Epithelial cell of proximal tubule (primary cell): Measurements from ENCODE around the gene WDR33. TPM values are rescaled to one million over a fixed set of nuclear protein-coding genes. Genes with fewer than 3 reads are reported as not detected.
"Not testable (repeated sequence)": the region's sequence is repeated elsewhere in the genome, so short reads cannot be mapped to it uniquely, and the experiment has no call there.

Source experiments
- DNase-seq: peaks from one replicate; pipeline ENCODE4 v3.0.0-alpha.2; 2011; ENCODE audit warnings: low read depth
- H3K4me3 ChIP-seq: 2 replicates; pipeline ENCODE4 v1.5.1; 2011; ENCODE audit warnings: low read depth, mild to moderate bottlenecking, low read length
- total RNA-seq: library from RNA; depleted of rRNA; stranded (reverse); fragments of >200 nt; gene quantifications from 2 replicates; pipeline ENCODE4 v1.2.3, GENCODE V29; 2015
- TF ChIP-seq, protein P1 (sequence below): conservative IDR thresholded peaks from 2 replicates; pipeline ENCODE4 v1.5.1; 2012; ENCODE audit warnings: low read depth, mild to moderate bottlenecking, low read length

WDR33 gene
- total RNA-seq, 1 donor from 2014 or later = 12.3 TPM

DNA sequence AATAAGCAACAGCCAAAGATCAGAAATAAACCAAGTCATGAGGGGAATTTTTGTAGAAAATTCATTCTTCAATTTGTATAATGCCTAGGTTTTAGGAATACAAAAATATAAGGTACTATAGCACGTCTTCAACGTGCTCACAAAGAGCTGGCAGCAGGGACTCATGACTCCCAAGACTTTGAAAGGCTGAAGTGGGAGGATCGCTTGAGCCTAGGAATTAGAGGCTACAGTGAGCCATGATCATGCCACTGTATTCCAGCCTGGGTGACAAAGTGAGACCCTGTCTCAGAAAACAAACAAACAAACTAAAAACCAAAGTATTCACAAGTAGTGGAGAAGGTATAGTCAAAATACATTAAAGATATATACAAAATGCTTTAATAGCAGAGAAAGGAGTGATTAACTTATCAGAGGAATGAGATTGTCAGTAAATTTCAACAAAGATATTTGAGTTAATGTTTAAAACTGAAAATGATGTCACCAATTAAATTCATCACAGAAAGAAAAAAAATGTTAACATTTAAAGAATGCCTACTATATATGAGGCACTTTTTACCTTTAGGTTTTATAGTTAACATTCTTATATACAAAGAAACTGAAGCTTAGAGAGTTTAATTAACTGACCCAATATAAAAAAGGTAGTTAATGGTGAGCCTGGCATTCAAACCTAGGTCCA is 3.2 kb downstream of the WDR33 start:
- TF ChIP-seq, protein P1, sequence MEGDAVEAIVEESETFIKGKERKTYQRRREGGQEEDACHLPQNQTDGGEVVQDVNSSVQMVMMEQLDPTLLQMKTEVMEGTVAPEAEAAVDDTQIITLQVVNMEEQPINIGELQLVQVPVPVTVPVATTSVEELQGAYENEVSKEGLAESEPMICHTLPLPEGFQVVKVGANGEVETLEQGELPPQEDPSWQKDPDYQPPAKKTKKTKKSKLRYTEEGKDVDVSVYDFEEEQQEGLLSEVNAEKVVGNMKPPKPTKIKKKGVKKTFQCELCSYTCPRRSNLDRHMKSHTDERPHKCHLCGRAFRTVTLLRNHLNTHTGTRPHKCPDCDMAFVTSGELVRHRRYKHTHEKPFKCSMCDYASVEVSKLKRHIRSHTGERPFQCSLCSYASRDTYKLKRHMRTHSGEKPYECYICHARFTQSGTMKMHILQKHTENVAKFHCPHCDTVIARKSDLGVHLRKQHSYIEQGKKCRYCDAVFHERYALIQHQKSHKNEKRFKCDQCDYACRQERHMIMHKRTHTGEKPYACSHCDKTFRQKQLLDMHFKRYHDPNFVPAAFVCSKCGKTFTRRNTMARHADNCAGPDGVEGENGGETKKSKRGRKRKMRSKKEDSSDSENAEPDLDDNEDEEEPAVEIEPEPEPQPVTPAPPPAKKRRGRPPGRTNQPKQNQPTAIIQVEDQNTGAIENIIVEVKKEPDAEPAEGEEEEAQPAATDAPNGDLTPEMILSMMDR = no peak
- DNase-seq = no peak

DNA sequence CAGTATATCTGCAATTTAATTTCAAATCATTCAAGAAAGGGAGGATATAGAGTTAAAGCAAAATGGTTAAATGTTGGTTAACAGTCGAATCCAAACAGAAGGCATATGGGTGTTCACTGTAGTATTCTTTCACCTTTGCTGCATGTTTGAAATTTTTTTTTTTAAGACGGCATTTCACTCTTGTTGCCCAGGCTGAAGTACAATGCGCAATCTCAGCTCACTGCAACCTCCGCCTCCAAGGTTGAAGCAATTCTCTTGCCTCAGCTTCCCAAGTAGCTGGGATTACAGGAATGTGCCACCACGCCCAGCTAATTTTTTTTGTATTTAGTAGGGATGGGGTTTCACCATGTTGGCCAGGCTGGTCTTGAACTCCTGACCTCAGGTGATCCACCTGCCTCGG is 4.1 kb downstream of the WDR33 start:
- not testable (repeated sequence) for DNase-seq, H3K4me3 ChIP-seq

More for the DNA sequence above, 3.2 kb downstream of the WDR33 start:
- no peak overlapping the region for H3K4me3 ChIP-seq

DNA sequence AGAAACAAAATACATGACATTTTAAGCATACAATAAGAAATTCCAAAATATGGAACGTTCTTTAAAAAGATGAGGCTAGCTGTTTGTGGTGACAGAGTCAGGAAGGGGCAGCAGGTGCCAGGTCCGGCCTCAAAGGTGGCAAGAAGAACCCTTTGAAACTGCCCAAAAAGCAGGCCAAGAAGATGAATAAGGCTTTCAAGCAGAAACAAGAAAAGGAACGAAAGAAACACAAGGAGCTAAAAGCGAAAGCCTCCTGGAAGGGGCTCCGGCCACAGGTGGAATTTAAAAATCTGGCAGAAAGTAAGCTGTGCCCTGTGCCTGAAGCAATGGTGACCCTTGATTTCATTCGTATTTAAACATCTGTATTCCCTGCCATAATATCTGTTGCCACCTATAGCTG is 5.5 kb downstream of the WDR33 start:
- H3K4me3 ChIP-seq = no peak overlapping the region
- DNase-seq = no peak
- TF ChIP-seq, protein P1 = no peak

DNA sequence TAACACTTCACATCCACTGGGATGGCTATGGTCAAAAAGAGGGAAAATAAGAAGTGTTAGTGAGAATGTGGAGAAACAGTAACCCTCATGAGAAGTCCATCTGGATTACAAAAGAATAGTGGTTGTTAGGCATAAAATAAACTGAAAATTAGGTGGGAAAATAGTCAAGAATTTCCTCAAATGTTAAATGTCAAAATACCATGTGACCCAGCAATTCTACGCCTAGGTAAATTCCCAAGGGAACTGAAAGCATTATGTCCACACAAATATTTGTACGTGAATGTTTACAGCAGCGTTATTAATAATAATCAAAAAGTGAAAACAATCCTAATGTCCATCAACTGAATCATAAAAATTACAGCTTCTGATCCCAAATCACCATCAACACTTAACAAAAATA is 11.0 kb downstream of the WDR33 start:
- DNase-seq = no peak
- TF ChIP-seq, protein P1 = no peak
- H3K4me3 ChIP-seq = no peak overlapping the region

DNA sequence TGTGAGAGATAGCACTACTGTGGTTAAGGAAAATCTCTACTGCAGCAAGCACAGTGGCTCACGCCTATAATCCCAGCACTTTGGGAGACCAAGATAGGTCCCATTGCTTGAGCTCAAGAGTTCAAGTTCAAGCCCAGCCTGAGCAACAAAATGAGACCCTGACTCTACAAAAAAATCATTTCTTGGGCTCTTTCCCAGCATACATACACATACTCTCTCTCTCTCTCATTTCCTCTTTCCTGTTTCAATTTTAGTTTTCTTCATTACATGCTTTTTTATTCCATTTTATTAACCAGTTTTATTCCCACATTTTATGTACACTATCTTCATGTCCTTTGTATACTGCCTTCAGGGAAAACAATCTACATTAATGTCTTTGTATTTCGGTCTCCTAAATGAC is 14.6 kb downstream of the WDR33 start:
- no peak for DNase-seq
- H3K4me3 ChIP-seq = no peak overlapping the region
- TF ChIP-seq, protein P1 = no peak

DNA sequence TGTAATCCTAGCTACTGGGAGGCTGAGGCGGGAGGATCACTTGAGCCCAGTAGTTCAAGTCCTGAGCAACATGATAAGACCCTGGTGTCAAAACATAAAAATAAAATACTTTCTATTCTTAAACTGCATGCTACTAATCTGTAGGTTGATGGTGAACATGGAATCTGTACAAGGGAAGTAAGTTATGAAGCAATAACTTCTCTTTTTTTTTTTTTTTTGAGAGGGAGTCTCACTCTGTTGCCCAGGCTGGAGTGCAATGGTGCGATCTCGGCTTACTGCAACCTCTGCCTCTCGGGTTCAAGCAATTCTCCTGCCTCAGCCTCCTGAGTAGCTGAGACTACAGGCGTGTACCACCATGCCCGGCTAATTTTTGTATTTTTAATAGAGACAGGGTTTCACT is 16.1 kb downstream of the WDR33 start:
- not testable (repeated sequence) for DNase-seq, H3K4me3 ChIP-seq

DNA sequence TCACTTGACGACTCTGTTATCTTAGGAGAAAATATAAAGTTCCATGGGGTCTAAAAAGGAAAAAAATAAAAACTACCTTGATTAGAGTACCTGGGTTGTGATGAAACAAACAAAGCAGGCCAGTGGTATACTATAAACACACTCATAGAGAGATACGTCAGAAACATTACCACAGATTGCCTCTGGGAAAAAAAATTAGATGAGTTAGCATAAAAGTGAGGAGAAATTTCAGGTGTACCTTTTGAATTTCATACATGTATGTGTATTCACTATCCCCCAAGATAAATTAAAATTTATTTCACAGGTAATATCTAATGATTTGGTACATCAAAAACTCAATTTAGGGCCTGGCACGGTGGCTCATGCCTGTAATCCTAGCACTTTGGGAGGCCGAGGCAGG is 18.2 kb downstream of the WDR33 start:
- no peak overlapping the region for H3K4me3 ChIP-seq
- TF ChIP-seq, protein P1 = no peak
- DNase-seq = no peak

DNA sequence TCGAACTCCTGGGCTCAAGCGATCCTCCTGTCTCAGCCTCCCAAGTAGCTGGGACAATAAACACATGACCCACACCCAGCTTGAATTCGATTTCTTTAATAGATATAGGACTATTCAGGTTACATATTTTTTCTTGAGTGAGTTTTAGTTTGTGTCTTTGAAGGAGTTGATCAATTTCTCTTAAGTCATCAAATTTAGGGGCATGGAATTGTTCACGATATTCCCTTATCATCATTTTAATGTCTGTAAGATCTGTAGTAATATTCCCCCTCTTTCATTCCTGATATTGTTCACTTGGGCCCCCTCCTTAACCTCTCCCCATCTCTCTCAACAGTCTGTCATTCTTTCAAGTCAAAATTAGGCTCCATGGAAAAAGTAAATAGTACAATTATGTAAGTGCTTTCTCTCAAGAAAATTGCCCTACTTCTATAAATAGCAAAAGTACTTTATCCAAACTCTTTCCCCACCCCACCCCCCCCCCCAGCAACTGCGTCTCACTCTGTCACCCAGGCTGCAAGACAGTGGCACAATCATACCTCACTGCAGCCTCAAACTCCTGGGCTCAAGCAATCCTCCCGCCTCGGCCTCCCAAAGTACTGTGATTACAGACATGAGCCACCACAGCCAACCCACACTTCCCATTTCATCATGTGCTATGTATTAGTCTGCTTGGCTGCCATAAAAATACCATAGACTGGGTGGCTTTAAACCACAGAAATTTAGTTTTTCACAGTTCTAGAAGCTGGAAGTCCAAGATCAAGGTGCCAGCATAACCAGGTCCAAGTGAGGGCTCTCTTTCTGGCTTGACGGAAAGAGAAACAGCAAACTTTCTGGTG is 20.1 kb downstream of the WDR33 start:
- no peak overlapping the region for H3K4me3 ChIP-seq
- TF ChIP-seq, protein P1 = no peak
- DNase-seq = no peak
